ENCODE results near the gene GABRG3. TPM values are rescaled to one million over a fixed set of nuclear protein-coding genes. Genes with fewer than 3 reads are reported as not detected.
"Not testable (repeated sequence)": the region's sequence is repeated elsewhere in the genome, so short reads cannot be mapped to it uniquely, and the experiment has no call there.

Gene GABRG3
- total RNA-seq, 4 donors from 2014 or later, result 0.67 to 3.0 TPM; not detected in 2

DNA sequence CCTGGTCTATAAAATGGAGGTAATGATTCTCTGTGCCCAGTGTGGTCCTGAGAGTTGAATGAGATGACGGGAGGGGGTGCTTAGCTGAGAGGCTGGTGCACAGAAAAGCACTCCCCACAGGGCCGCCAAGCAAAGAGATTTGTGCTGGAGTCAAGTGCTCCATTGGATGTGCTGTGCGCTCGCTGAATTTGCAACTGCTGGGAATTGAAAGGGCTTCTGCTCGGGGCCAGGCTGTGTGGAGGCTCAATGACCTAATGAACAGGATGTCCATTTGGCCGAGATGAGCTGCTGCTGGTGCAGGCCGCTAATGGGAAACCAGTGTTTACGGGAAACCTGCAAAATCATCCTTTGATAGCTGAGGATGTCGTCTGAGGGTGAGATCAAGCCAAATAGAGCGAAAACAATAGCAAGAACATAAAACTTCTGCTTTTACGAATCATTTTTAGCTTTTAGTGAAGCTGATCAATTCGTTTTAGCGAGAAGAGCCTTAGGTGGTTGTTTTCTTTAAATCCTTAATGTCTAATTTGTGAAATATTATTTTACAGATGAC is 211.7 kb downstream of the GABRG3 start:
- WGBS, 2 donors, result 86 to 89% methylated on average over 13 of the region's 13 CpGs
- Histone ChIP-seq H3K36me3 (no peaks in the 10 kb centered on the region), H3K9me3 (no peaks in the 10 kb centered on the region), H3K4me3 (replicated peaks in 1 of 3) (no peak overlapping the region), H3K4me1 (no peaks in the 10 kb centered on the region), H3K27ac (no peak overlapping the region), H3K27me3 (no peaks in the 10 kb centered on the region)
- TF ChIP-seq, protein P1, sequence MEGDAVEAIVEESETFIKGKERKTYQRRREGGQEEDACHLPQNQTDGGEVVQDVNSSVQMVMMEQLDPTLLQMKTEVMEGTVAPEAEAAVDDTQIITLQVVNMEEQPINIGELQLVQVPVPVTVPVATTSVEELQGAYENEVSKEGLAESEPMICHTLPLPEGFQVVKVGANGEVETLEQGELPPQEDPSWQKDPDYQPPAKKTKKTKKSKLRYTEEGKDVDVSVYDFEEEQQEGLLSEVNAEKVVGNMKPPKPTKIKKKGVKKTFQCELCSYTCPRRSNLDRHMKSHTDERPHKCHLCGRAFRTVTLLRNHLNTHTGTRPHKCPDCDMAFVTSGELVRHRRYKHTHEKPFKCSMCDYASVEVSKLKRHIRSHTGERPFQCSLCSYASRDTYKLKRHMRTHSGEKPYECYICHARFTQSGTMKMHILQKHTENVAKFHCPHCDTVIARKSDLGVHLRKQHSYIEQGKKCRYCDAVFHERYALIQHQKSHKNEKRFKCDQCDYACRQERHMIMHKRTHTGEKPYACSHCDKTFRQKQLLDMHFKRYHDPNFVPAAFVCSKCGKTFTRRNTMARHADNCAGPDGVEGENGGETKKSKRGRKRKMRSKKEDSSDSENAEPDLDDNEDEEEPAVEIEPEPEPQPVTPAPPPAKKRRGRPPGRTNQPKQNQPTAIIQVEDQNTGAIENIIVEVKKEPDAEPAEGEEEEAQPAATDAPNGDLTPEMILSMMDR (IDR thresholded peaks at IDR 0.05), result no peak
- TF ChIP-seq POLR2A (IDR thresholded peaks at IDR 0.05), result no peak
- no peak for DNase-seq
- intact Hi-C loops (cut with DNase I), result no loop called here

GRCh38 chr15:27183201-27183600 is 212.2 kb downstream of the GABRG3 start:
- intact Hi-C loops (cut with DNase I), result no loop called here
- TF ChIP-seq, protein P1 (IDR thresholded peaks at IDR 0.05), result no peak
- no peak for TF ChIP-seq POLR2A (IDR thresholded peaks at IDR 0.05)

DNA sequence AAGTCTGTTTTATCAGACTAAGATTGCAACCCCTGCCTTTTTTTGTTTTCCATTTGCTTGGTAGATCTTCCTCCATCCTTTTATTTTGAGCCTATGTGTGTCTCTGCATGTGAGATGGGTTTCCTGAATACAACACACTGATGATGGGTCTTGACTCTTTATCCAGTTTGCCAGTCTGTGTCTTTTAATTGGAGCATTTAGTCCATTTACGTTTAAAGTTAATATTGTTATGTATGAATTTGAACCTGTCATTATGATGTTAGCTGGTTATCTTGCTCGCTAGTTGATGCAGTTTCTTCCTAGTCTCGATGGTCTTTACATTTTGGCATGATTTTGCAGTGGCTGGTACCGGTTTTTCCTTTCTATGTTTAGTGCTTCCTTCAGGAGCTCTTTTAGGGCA is 220.5 kb downstream of the GABRG3 start:
- DNase-seq; H3K4me1 ChIP-seq; H3K27me3 ChIP-seq; intact Hi-C loops (cut with DNase I); H3K9me3 ChIP-seq; H3K27ac ChIP-seq; H3K36me3 ChIP-seq; H3K4me3 ChIP-seq (replicated peaks in 1 of 3): not testable (repeated sequence)
- 87 to 89% methylated on average over 4 of the region's 4 CpGs for WGBS, 2 donors

More at GRCh38 chr15:27183201-27183600, 212.2 kb downstream of the GABRG3 start:
- no peaks in the 10 kb centered on the region for H3K4me1 ChIP-seq
- no peak overlapping the region for H3K4me3 ChIP-seq (replicated peaks in 1 of 3)
- WGBS, 2 donors, result 41 to 45% methylated on average over 4 of the region's 4 CpGs
- no peak for DNase-seq
- no peak overlapping the region for H3K27ac ChIP-seq
- no peaks in the 10 kb centered on the region for H3K9me3 ChIP-seq
- no peaks in the 10 kb centered on the region for H3K36me3 ChIP-seq
- H3K27me3 ChIP-seq, result no peaks in the 10 kb centered on the region

GRCh38 chr15:27196691-27197090 is 225.7 kb downstream of the GABRG3 start:
- 88 to 92% methylated on average over 6 of the region's 6 CpGs for WGBS, 2 donors
- intact Hi-C loops (cut with DNase I), result no loop called here
- no peaks in the 10 kb centered on the region for H3K27me3 ChIP-seq
- TF ChIP-seq, protein P1 (IDR thresholded peaks at IDR 0.05), result no peak
- no peak for TF ChIP-seq POLR2A (IDR thresholded peaks at IDR 0.05)
- H3K4me3 ChIP-seq (replicated peaks in 1 of 3), result no peak overlapping the region
- DNase-seq, result no peak
- no peaks in the 10 kb centered on the region for H3K4me1 ChIP-seq
- no peaks in the 10 kb centered on the region for H3K9me3 ChIP-seq
- H3K36me3 ChIP-seq, result no peaks in the 10 kb centered on the region
- no peak overlapping the region for H3K27ac ChIP-seq

- intact Hi-C loops (cut with DNase I), result no loop called here
- no peaks in the 10 kb centered on the region for H3K36me3 ChIP-seq
- no peak overlapping the region for H3K27ac ChIP-seq
- no peaks in the 10 kb centered on the region for H3K9me3 ChIP-seq
- H3K27me3 ChIP-seq, result no peaks in the 10 kb centered on the region
- no peak for TF ChIP-seq POLR2A (IDR thresholded peaks at IDR 0.05)
- WGBS, 2 donors, result 83 to 84% methylated on average over 3 of the region's 3 CpGs
- DNase-seq, result no peak
- no peaks in the 10 kb centered on the region for H3K4me1 ChIP-seq
- H3K4me3 ChIP-seq (replicated peaks in 1 of 3), result no peak overlapping the region
Observed at GRCh38 chr15:27201425-27201824, 230.4 kb downstream of the GABRG3 start.

GRCh38 chr15:27210176-27210575 is 239.2 kb downstream of the GABRG3 start:
- TF ChIP-seq, protein P1 (IDR thresholded peaks at IDR 0.05), result no peak
- no peak for TF ChIP-seq POLR2A (IDR thresholded peaks at IDR 0.05)
- Histone ChIP-seq H3K9me3 (no peaks in the 10 kb centered on the region), H3K27me3 (no peaks in the 10 kb centered on the region), H3K4me3 (replicated peaks in 1 of 3) (no peak overlapping the region), H3K4me1 (no peaks in the 10 kb centered on the region), H3K36me3 (no peaks in the 10 kb centered on the region), H3K27ac (no peak overlapping the region)
- intact Hi-C loops (cut with DNase I), result no loop called here
- DNase-seq, result no peak
- WGBS, 2 donors, result 81 to 89% methylated on average over 10 of the region's 10 CpGs
